KOPT-K1 (cell line): ENCODE data around the gene AGAP4.
"Not testable (repeated sequence)": the region's sequence is repeated elsewhere in the genome, so short reads cannot be mapped to it uniquely, and the experiment has no call there.

Experiments used
- H3K27ac ChIP-seq: fragments of 200-600 bp; sonication (generic); 2 replicates; pipeline ENCODE4 v1.5.1; 2016; ENCODE audit warnings: antibody characterized with exemption, mild to moderate bottlenecking, low read depth, low read length; ENCODE audit not compliant: poor library complexity, severe bottlenecking
- H3K36me3 ChIP-seq: fragments of 200-600 bp; sonication (generic); 2 replicates; pipeline ENCODE4 v1.5.1; 2017; ENCODE audit warnings: antibody characterized with exemption, mild to moderate bottlenecking, low read length, moderate library complexity; ENCODE audit not compliant: insufficient read depth
- H3K9me3 ChIP-seq: fragments of 200-600 bp; sonication (generic); 2 replicates; pipeline ENCODE4 v1.5.1; 2017; ENCODE audit warnings: antibody characterized with exemption, low read length, mild to moderate bottlenecking; ENCODE audit not compliant: insufficient read depth, poor library complexity, severe bottlenecking

AGAP4 gene

GRCh38 chr10:45847400-45847799 lies at the start of gene AGAP4:
Gene AGAP4, minus strand, starts transcription at chr10:45847500. Its CDS starts 153 bp downstream, at chr10:45847347.
- H3K9me3 ChIP-seq, H3K36me3 ChIP-seq, H3K27ac ChIP-seq: not testable (repeated sequence)

GRCh38 chr10:45890721-45891120 lies 43.4 kb upstream of the AGAP4 start:
- not testable (repeated sequence) for H3K27ac ChIP-seq, H3K9me3 ChIP-seq

DNA sequence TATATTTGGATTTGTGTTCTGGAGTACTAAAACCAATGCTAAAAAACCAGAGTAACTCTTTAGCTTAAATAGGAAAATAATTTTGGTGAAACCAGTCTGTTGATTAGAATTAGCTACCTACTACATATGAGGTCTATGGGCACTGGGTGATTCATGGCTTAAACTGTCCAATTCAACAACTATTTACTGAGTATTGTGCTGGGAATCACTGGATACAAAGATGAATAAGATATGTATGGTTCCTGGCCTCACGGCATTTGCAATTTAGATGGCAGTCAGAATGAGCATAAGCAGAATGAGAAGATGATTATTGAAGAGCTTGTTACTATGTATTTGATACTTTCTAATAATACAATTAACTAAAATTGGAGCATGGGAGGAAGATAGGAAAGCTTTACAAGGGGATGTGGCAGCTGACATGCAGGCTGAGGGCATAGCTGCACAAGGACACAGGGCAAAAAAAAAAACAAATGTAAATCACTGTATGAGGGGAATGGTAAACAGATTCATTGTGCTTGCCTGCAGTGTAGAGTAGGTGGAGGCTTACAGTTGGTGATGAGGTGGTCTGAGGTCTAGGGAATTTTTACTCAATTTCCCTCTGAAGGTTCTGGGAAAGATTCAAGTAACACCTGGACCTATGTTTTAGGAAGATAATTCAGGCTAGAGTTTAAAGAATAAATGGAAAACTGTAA lies 42.4 kb upstream of the AGAP4 start:
- not testable (repeated sequence) for H3K9me3 ChIP-seq, H3K36me3 ChIP-seq, H3K27ac ChIP-seq

More at GRCh38 chr10:45890721-45891120, 43.4 kb upstream of the AGAP4 start:
- not testable (repeated sequence) for H3K36me3 ChIP-seq

DNA sequence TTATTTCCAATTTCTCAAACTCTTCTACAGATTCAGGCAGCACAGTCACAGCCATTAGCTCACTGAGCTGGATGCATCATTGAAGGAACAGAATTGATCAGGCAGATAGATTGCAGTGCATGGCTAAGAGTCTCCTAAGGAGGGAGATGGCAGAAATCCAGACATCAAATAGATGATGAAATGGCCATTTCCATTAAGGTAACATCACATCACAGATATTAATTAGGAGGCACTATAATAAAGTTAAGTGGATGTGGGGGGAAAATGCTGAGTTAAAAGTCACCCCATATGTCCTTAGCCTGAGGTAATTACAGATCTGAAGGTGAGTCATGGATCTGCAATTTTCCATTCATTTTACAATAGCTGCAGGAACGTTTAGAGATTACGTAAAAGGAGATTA lies 35.6 kb upstream of the AGAP4 start:
- not testable (repeated sequence) for H3K9me3 ChIP-seq, H3K27ac ChIP-seq, H3K36me3 ChIP-seq

DNA sequence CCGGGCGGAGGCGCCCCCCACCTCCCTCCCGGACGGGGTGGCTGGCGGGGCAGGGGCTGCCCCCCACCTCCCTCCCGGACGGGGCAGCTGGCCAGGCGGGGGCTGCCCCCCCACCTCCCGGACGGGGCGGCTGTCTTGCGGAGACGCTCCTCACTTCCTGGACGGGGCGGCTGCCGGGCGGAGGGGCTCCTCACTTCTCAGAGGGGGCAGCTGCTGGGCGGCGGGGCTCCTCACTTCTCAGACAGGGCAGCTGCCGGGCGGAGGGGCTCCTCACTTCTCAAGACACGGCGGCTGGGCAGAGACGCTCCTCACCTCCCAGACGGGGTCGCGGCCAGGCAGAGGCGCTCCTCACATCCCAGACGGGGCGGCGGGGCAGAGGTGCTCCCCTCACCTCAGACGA lies 18.1 kb upstream of the AGAP4 start:
- H3K36me3 ChIP-seq, H3K9me3 ChIP-seq, H3K27ac ChIP-seq: not testable (repeated sequence)

DNA sequence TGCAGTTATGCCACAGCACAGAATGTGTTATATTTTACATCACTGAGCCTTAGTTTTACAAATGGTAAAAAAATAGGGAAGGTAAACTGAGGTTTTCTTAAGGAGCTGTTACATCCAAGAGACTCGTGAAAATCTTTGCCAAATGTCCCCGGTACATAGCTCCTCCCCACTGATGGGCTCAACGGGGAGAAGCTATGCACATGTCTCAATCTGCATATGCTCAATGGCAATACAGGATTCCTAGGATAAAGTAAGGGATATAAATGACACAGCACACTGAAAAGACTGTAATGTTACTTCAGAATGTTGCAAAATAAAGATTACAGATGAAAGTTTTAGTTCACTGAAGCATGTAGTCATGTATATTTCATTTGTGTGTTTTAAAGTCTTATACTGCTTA lies 17.0 kb upstream of the AGAP4 start:
- H3K27ac ChIP-seq, H3K36me3 ChIP-seq, H3K9me3 ChIP-seq: not testable (repeated sequence)

DNA sequence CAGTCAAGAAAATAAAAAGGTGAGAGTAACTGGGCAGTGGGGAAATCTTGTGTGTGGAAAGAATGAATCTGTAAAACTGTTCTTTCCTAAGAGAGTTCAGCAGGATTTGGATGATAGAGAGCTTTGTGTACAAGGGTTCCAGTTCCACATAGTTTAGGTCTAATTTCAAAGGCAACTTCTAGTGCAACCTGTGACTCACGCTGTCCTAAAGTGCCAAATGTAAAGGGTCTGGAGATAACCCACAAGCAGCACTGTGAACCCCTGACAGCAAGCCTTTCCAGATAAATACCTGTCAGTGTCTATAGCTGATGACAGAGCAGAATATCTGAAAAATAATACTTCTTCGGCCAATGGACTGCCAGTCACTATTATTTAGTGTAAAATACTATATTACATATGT lies 16.3 kb upstream of the AGAP4 start:
- H3K36me3 ChIP-seq, H3K27ac ChIP-seq, H3K9me3 ChIP-seq: not testable (repeated sequence)

DNA sequence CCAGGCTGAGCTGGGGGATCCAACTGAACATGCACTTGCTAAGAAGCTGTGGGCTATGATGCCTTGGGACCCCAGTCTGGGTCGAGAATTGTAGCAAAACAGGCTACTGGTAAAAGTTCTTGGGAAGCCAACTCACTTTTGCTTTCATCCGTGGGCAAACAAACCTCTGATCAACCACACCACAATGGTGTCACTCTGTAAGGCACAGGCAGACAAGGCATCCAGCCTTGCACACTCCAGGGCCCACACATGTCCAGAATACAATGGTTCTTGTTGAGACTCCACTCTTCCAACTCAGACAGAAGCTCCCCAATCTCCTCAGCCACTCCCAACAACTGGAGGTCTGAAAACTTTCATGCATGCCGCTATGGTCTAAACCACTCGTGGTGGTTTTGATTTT lies 10.6 kb upstream of the AGAP4 start:
- not testable (repeated sequence) for H3K9me3 ChIP-seq, H3K27ac ChIP-seq, H3K36me3 ChIP-seq

DNA sequence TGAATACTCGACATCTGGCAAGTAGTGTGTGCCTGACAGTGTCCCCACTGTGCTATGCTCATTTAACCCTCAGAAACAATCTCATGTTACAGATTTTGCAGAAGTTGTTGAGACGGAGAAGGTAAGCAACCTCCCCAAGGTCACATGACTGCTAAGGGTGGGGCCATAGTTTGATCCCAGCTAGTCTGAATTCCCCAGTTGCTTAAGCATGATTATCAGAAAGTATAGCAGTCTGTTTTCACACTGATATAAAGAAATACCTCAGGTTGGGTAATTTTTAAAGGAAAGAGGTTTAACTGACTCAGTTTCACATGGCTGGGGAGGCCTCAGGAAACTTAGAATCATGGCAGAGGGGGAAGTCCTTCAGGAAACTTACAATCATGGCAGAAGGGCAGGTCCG lies 1.2 kb upstream of the AGAP4 start:
- not testable (repeated sequence) for H3K36me3 ChIP-seq, H3K27ac ChIP-seq, H3K9me3 ChIP-seq

- H3K27ac ChIP-seq, H3K36me3 ChIP-seq, H3K9me3 ChIP-seq: not testable (repeated sequence)
These were observed 24.4 kb downstream of the AGAP4 start for GRCh38 chr10:45822918-45823317.

DNA sequence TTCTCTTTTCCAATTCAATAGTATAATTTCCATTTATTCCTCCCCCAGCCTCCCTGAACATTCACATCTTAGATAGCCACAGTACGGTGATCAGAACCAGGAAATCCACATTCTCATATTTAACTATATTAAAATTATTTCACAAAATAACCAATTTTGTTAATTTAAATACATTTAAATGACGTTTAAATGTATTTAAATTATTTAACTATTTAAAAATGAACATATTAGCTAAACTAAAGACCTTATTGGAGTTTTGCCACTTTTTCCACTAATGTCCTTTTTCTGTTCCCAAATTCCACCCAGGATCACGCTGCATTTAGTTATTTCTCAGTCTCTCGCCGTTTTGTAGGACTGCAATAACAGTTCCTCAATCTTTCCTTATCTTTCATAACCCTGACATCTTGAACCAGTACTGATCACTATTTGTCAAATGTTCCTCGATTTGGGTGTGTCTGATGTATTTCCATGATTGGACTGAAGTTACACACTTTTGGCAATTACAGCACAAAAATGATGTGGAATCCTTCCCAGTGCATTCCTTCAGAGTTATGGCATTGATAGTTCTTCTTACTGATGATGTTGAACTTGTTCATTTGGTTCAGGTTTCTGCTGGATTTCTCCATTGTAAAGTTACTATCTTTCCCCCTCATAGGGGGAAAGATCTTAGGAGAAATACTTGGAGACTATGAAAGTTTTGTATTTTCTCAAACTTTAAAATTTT lies 27.0 kb downstream of the AGAP4 start:
- peaks cover 11% of the 10 kb centered on the region for H3K9me3 ChIP-seq
- not testable (repeated sequence) for H3K27ac ChIP-seq, H3K36me3 ChIP-seq

DNA sequence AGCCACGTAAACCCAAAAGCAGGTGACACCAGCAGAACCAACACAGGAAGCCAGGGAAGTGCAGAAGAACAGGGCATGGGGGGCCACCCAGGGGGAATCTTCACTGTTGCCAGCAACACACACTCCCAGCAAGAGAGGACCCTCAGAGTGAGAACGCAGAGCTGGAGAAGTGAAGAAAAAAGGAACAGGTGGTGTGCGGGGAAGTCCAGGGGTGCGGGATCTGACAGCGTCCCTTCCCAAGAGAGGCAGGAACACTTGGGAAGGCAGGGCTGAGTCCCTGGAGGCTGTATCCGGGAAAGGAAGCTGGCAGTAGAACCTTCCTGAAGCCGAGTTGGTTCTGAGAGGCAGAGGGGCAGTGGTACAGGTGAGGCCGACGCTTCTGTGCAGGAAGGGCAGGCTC lies 27.7 kb downstream of the AGAP4 start:
- peaks cover 11% of the 10 kb centered on the region for H3K9me3 ChIP-seq
- no peak overlapping the region for H3K27ac ChIP-seq
- H3K36me3 ChIP-seq = no peaks in the 10 kb centered on the region

DNA sequence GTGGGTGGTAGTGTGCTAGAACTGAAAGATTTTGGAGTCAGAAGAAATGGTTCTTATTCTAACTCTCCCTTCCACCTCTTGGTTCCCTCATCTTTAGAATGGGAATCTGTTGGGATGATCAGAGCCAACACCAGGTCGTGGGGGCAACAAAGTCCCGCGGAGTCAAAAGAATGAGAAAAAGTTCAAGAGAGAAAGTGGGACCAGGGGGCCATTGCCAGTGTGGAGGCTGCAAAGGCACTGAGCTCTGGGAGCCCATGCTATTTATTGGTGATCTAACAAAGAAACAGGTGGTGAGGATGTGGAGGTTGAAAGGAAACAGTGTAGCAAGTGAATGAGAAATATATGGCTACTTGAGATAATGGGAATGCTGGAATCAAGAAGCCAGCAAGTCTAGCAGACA lies 29.4 kb downstream of the AGAP4 start:
- Histone ChIP-seq H3K9me3 (peaks cover 11% of the 10 kb centered on the region), H3K27ac (no peak overlapping the region), H3K36me3 (no peaks in the 10 kb centered on the region)

- peaks cover 11% of the 10 kb centered on the region for H3K9me3 ChIP-seq
- H3K27ac ChIP-seq = no peak overlapping the region
- H3K36me3 ChIP-seq = no peaks in the 10 kb centered on the region
These were observed 30.0 kb downstream of the AGAP4 start for GRCh38 chr10:45817130-45817859.

DNA sequence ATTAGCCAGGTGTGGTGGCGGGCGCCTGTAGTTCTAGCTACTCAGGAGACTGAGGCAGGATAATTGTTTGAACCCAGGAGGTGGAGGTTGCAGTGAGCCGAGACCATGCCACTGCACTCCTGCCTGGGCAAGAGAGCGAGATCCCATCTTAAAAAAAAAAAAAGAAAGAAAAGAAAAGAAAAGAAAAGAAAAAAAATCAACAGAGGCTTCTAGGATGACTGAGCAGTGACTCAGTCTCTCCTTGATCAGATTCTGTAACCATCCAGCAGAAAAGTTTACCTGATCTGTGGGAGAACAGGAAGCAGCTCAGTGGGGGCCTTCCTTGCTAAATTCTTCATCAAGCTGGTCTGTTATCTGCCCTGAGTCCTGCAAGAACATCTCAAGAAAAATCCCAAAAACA lies 33.2 kb downstream of the AGAP4 start:
- H3K27ac ChIP-seq = not testable (repeated sequence)
- H3K9me3 ChIP-seq = peaks cover 11% of the 10 kb centered on the region

DNA sequence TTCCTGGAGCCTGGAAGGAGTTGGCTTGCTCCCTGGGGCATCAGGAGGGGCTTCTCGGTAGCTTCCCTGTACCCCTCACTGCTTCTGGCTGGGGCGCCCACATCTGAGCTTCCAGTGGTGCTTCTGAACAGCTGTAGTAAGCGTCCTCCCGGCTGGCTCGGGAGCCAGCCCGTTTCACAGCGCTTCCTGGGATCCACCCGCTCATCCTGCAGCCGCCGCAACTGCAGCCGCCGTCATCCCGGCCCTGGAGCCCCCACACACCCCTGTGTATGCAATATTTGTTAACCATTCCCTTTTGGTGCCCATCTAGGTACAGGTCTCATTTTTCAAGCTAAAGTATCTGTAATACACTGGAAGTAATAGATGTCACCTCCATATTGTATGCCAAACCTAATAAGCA lies 34.3 kb downstream of the AGAP4 start:
- not testable (repeated sequence) for H3K36me3 ChIP-seq, H3K9me3 ChIP-seq, H3K27ac ChIP-seq

More for the DNA sequence above, 33.2 kb downstream of the AGAP4 start:
- not testable (repeated sequence) for H3K36me3 ChIP-seq
